HCT116 (cell line): ENCODE data around the gene KCNJ10. TPM values are rescaled to one million over a fixed set of nuclear protein-coding genes. Genes with fewer than 3 reads are reported as not detected.

Experiments used
- ATAC-seq: fragments of 200-7000 bp; cut with Tn5 transposase; 2 replicates; pipeline ENCODE4 v1.9.1; 2020; ENCODE audit warnings: mild to moderate bottlenecking, moderate library complexity
- BruUV-seq: library from RNA; stranded (reverse); fragments of 400-500 nt; replicated peaks from 2 replicates; lab custom pipeline; 2021; lab: Mats Ljungman, UMichigan
- CTCF ChIA-PET: fragments of 300-600 bp; sonication (Branson Sonifier 250); formaldehyde crosslinking; loops from one replicate; lab custom pipeline; 2021; ENCODE audit warnings: antibody characterized with exemption; lab: Charles Lee
- POLR2A ChIA-PET: fragments of 300-600, 350-600 bp; sonication (Branson Sonifier 250); formaldehyde crosslinking; loops from one replicate; lab custom pipeline; 2021; ENCODE audit warnings: antibody characterized with exemption; lab: Charles Lee
- RAD21 ChIA-PET, 2 experiments: fragments of 300-600 bp; sonication (Branson Sonifier 250); formaldehyde crosslinking; loops; one replicate each; lab custom pipeline; 2023; ENCODE audit warnings: low total read pairs in 2 of 2; ENCODE audit not compliant: uncharacterized antibody in 2 of 2, unreplicated experiment in 2 of 2, low non-redundant PET in 1 of 2; lab: Charles Lee
- DNase-seq: peaks from one replicate; pipeline ENCODE4 v3.0.0-alpha.2; 2010; ENCODE audit warnings: low read depth, low spot score
- H2AFZ ChIP-seq: fragments of 200-600 bp; shearing (Covaris generic), sonication (generic); 2 replicates; pipeline ENCODE4 v1.6.1; 2017; ENCODE audit warnings: low read depth, mixed run types, mixed read lengths, antibody characterized with exemption, low read length; ENCODE audit not compliant: poor library complexity, severe bottlenecking
- H3K27ac ChIP-seq: 2 replicates; pipeline ENCODE4 v1.5.1; 2012; ENCODE audit warnings: low read depth, low read length
- H3K27me3 ChIP-seq: fragments of 200-600 bp; sonication (generic); 2 replicates; pipeline ENCODE4 v1.6.1; 2016; ENCODE audit warnings: mixed run types, low read length, mixed read lengths; ENCODE audit not compliant: insufficient read depth
- H3K36me3 ChIP-seq, 2 experiments: fragments of 200-500 bp in 1 of 2; fragments of 200-600 bp in 1 of 2; sonication (Bioruptor generic) in 1 of 2; sonication (generic) in 1 of 2; 2 replicates each; pipeline versions ENCODE4 v1.5.1 to v1.6.1; 2014 to 2016; ENCODE audit warnings: low read length in 2 of 2, inconsistent platforms in 1 of 2, mixed read lengths in 1 of 2, mixed run types in 1 of 2; ENCODE audit not compliant: insufficient read depth in 2 of 2, control insufficient read depth in 1 of 2
- H3K4me1 ChIP-seq, 2 experiments: fragments of 200-600 bp in 1 of 2; sonication (generic) in 1 of 2; 2 replicates each; pipeline versions ENCODE4 v1.5.1 to v1.6.1; 2012 to 2017; ENCODE audit warnings: low read length in 2 of 2, inconsistent platforms in 1 of 2, mild to moderate bottlenecking in 1 of 2, mixed read lengths in 1 of 2, mixed run types in 1 of 2, moderate library complexity in 1 of 2; ENCODE audit not compliant: insufficient read depth in 2 of 2, control insufficient read depth in 1 of 2
- H3K4me2 ChIP-seq: fragments of 200-600 bp; sonication (generic); 2 replicates; pipeline ENCODE4 v1.6.1; 2017; ENCODE audit warnings: mixed run types, low read length, mixed read lengths
- H3K4me3 ChIP-seq, 2 experiments: fragments of 200-600 bp in 1 of 2; sonication (generic) in 1 of 2; replicated peaks in 1 of 2; 2 replicates each; pipeline ENCODE4 v1.5.1; 2011 to 2016; ENCODE audit warnings: low read length in 2 of 2, control low read depth in 1 of 2, low read depth in 1 of 2, mild to moderate bottlenecking in 1 of 2, mixed read lengths in 1 of 2, mixed run types in 1 of 2
- H3K79me2 ChIP-seq: fragments of 200-600 bp; sonication (generic); 2 replicates; pipeline ENCODE4 v1.6.1; 2017; ENCODE audit warnings: mild to moderate bottlenecking, mixed run types, low read length, moderate library complexity, mixed read lengths; ENCODE audit not compliant: insufficient read depth
- H3K9ac ChIP-seq: fragments of 200-600 bp; sonication (generic); 2 replicates; pipeline ENCODE4 v1.6.1; 2016; ENCODE audit warnings: low read length, mixed read lengths
- H3K9me2 ChIP-seq: fragments of 200-600 bp; sonication (generic), shearing (Covaris generic); 2 replicates; pipeline ENCODE4 v1.6.1; 2017; ENCODE audit warnings: mixed run types, mild to moderate bottlenecking, moderate library complexity; ENCODE audit not compliant: insufficient read depth
- H3K9me3 ChIP-seq, 2 experiments: fragments of 200-500 bp in 1 of 2; fragments of 200-600 bp in 1 of 2; sonication (Bioruptor generic) in 1 of 2; sonication (generic) in 1 of 2; 2 replicates each; pipeline ENCODE4 v1.6.1; 2014 to 2017; ENCODE audit warnings: low read length in 2 of 2, mixed read lengths in 2 of 2, inconsistent platforms in 1 of 2, low read depth in 1 of 2, mild to moderate bottlenecking in 1 of 2, mixed run types in 1 of 2, moderate library complexity in 1 of 2; ENCODE audit not compliant: control insufficient read depth in 1 of 2, insufficient read depth in 1 of 2
- H4K20me1 ChIP-seq: fragments of 200-600 bp; sonication (generic), shearing (Covaris generic); 2 replicates; pipeline ENCODE4 v1.6.1; 2017; ENCODE audit warnings: mixed run types, mild to moderate bottlenecking, moderate library complexity; ENCODE audit not compliant: insufficient read depth
- CBX3 ChIP-seq: IDR thresholded peaks from 2 replicates; pipeline ENCODE4 v1.6.1; 2012; ENCODE audit warnings: low read depth
- CEBPB ChIP-seq: IDR thresholded peaks from 2 replicates; pipeline ENCODE4 v1.6.1; 2012; ENCODE audit warnings: low read depth
- EGR1 ChIP-seq: IDR thresholded peaks from 2 replicates; pipeline ENCODE4 v1.6.1; 2012; ENCODE audit warnings: low read depth
- ELF1 ChIP-seq: IDR thresholded peaks from 2 replicates; pipeline ENCODE4 v1.6.1; 2012; ENCODE audit warnings: low read depth, borderline replicate concordance
- EZH2phosphoT487 ChIP-seq: fragments of 200-600 bp; IDR thresholded peaks from 2 replicates; pipeline ENCODE4 v1.6.1; 2018; ENCODE audit warnings: antibody characterized with exemption, borderline replicate concordance
- MAX ChIP-seq: IDR thresholded peaks from 2 replicates; pipeline ENCODE4 v1.6.1; 2012
- POLR2A ChIP-seq: IDR thresholded peaks from 2 replicates; pipeline ENCODE4 v1.7.0; 2011; ENCODE audit warnings: borderline replicate concordance; ENCODE audit not compliant: insufficient read depth, insufficient read length; ENCODE audit errors: extremely low read depth
- POLR2AphosphoS5 ChIP-seq: IDR thresholded peaks from 2 replicates; pipeline ENCODE4 v1.6.1; 2011; ENCODE audit warnings: mild to moderate bottlenecking, low read depth, low read length, moderate library complexity
- RAD21 ChIP-seq: IDR thresholded peaks from 2 replicates; pipeline ENCODE4 v1.6.1; 2012; ENCODE audit warnings: low read depth, mild to moderate bottlenecking
- SIN3A ChIP-seq: IDR thresholded peaks from 2 replicates; pipeline ENCODE4 v1.6.1; 2012; ENCODE audit warnings: low read depth
- SP1 ChIP-seq: IDR thresholded peaks from 2 replicates; pipeline ENCODE4 v1.6.1; 2012; ENCODE audit warnings: low read depth
- SRF ChIP-seq: IDR thresholded peaks from 2 replicates; pipeline ENCODE4 v1.6.1; 2012; ENCODE audit warnings: low read depth
- TCF7L2 ChIP-seq: IDR thresholded peaks from 2 replicates; pipeline ENCODE4 v1.7.0; 2011; ENCODE audit warnings: borderline replicate concordance, inconsistent platforms; ENCODE audit not compliant: insufficient read depth, insufficient read length; ENCODE audit errors: extremely low read depth
- YY1 ChIP-seq: IDR thresholded peaks from 2 replicates; pipeline ENCODE4 v1.6.1; 2011; ENCODE audit warnings: low read length, low read depth, moderate library complexity, mild to moderate bottlenecking; ENCODE audit not compliant: insufficient replicate concordance; ENCODE audit errors: extremely low read depth
- ZFX ChIP-seq: fragments of 450-650 bp; IDR thresholded peaks from 2 replicates; pipeline ENCODE4 v1.6.1; 2017
- ZNF274 ChIP-seq: fragments of 200-500 bp; sonication (Bioruptor generic); IDR thresholded peaks from 2 replicates; pipeline ENCODE4 v1.6.1; 2014; ENCODE audit warnings: mild to moderate bottlenecking, low read depth, low read length, inconsistent platforms
- intact Hi-C: fragments of 100-400 bp; cut with micrococcal nuclease; formaldehyde crosslinking; loops from 2 replicates; pipeline ENCODE4 v1.10.0; 2022
- total RNA-seq: library from RNA; stranded (reverse); gene quantifications from one replicate; pipeline ENCODE4 v1.2.1, GENCODE V29; 2021; ENCODE audit not compliant: unreplicated experiment
- TF ChIP-seq, protein P1 (sequence below), 3 experiments: fragments of 200-600 bp in 1 of 3; sonication (generic) in 1 of 3; IDR thresholded peaks in 2 of 3; conservative IDR thresholded peaks in 1 of 3; 2 replicates each; pipeline ENCODE4 v1.5.1; 2012 to 2017; ENCODE audit warnings: low read depth in 2 of 3, low read length in 2 of 3, antibody characterized with exemption in 1 of 3, borderline replicate concordance in 1 of 3, control low read depth in 1 of 3, mild to moderate bottlenecking in 1 of 3, mixed read lengths in 1 of 3, mixed run types in 1 of 3, moderate library complexity in 1 of 3; ENCODE audit not compliant: insufficient read depth in 1 of 3
- TF ChIP-seq, protein P2 (sequence below): IDR thresholded peaks from 2 replicates; pipeline ENCODE4 v1.6.1; 2012

The KCNJ10 gene
- total RNA-seq, 1 experiment from 2014 or later, result 0.57 TPM

GRCh38 chr1:159985473-159985872 lies 84.5 kb downstream of the KCNJ10 start:
- Histone ChIP-seq H3K79me2 (no peaks in the 10 kb centered on the region), H3K9ac (no peak overlapping the region), H3K9me3 (no peaks in the 10 kb centered on the region), H3K4me2 (no peak overlapping the region), H3K27ac (no peak overlapping the region), H3K9me2 (no peaks in the 10 kb centered on the region), H4K20me1 (no peaks in the 10 kb centered on the region), H2AFZ (no peak overlapping the region), H3K36me3 (no peaks in the 10 kb centered on the region), H3K4me3 (no peak overlapping the region), H3K27me3 (peaks cover 13% of the 10 kb centered on the region; the same call in 1 of the 2 replicates), H3K4me1 (no peaks in the 10 kb centered on the region)
- CTCF ChIA-PET, result no interaction called here
- POLR2A ChIA-PET, result no interaction called here
- ATAC-seq (no peak), DNase-seq (no peak)
- TF ChIP-seq, protein P1, sequence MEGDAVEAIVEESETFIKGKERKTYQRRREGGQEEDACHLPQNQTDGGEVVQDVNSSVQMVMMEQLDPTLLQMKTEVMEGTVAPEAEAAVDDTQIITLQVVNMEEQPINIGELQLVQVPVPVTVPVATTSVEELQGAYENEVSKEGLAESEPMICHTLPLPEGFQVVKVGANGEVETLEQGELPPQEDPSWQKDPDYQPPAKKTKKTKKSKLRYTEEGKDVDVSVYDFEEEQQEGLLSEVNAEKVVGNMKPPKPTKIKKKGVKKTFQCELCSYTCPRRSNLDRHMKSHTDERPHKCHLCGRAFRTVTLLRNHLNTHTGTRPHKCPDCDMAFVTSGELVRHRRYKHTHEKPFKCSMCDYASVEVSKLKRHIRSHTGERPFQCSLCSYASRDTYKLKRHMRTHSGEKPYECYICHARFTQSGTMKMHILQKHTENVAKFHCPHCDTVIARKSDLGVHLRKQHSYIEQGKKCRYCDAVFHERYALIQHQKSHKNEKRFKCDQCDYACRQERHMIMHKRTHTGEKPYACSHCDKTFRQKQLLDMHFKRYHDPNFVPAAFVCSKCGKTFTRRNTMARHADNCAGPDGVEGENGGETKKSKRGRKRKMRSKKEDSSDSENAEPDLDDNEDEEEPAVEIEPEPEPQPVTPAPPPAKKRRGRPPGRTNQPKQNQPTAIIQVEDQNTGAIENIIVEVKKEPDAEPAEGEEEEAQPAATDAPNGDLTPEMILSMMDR (IDR thresholded peaks at IDR 0.05 in 2 of 3, conservative IDR thresholded peaks at IDR 0.05 in 1 of 3; ENCODE audit: borderline replicate concordance in 1 of 3, insufficient read depth in 1 of 3, low read depth in 2 of 3, low read length in 2 of 3), result no peak
- TF ChIP-seq EZH2phosphoT487 (no peak), ELF1 (no peak), POLR2AphosphoS5 (no peak), SRF (no peak), ZFX (no peak), POLR2A (no peak), TCF7L2 (no peak), ZNF274 (no peak), SP1 (no peak), CEBPB (no peak), YY1 (no peak), RAD21 (no peak), MAX (no peak), EGR1 (no peak), CBX3 (no peak), SIN3A (no peak)
- TF ChIP-seq, protein P2, sequence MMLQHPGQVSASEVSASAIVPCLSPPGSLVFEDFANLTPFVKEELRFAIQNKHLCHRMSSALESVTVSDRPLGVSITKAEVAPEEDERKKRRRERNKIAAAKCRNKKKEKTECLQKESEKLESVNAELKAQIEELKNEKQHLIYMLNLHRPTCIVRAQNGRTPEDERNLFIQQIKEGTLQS, result no peak
- BruUV-seq, result no TSS peak
- intact Hi-C loops, result no loop called here
- RAD21 ChIA-PET, result no interaction called here
